Measurements from ENCODE around the gene PAQR5.

The PAQR5 gene

GRCh38 chr15:69390575-69390974 lies 91.9 kb downstream of the PAQR5 start:
- no peak overlapping the region for H3K9ac ChIP-seq (ENCODE audit: low read length)

GRCh38 chr15:69391046-69391757 lies 92.5 kb downstream of the PAQR5 start:
- H3K9ac ChIP-seq (ENCODE audit: low read length) = no peak overlapping the region
- H3K4me1 ChIP-seq (ENCODE audit: control insufficient read depth, insufficient read depth, low read length) = no peaks in the 10 kb centered on the region
- no peaks in the 10 kb centered on the region for H3K36me3 ChIP-seq (ENCODE audit: control insufficient read depth, insufficient read depth, low read length)
- H3K9me3 ChIP-seq (ENCODE audit: control insufficient read depth, low read length) = no peaks in the 10 kb centered on the region
- H3K27me3 ChIP-seq (ENCODE audit: control insufficient read depth, insufficient read depth, low read length) = peaks cover 24% of the 10 kb centered on the region
- no peak overlapping the region for H3K4me3 ChIP-seq (ENCODE audit: low read length)

More at GRCh38 chr15:69390575-69390974, 91.9 kb downstream of the PAQR5 start:
- H3K4me3 ChIP-seq (ENCODE audit: low read length) = no peak overlapping the region
- H3K4me1 ChIP-seq (ENCODE audit: control insufficient read depth, insufficient read depth, low read length) = no peaks in the 10 kb centered on the region
- no peaks in the 10 kb centered on the region for H3K9me3 ChIP-seq (ENCODE audit: control insufficient read depth, low read length)
- no peaks in the 10 kb centered on the region for H3K36me3 ChIP-seq (ENCODE audit: control insufficient read depth, insufficient read depth, low read length)
- H3K27me3 ChIP-seq (ENCODE audit: control insufficient read depth, insufficient read depth, low read length) = peaks cover 20% of the 10 kb centered on the region

GRCh38 chr15:69392352-69392751 lies 93.6 kb downstream of the PAQR5 start:
- no peak overlapping the region for H3K9ac ChIP-seq (ENCODE audit: low read length)

GRCh38 chr15:69393831-69394491 lies 95.2 kb downstream of the PAQR5 start:
- Histone ChIP-seq H3K4me3 (ENCODE audit: low read length) (no peak overlapping the region), H3K36me3 (ENCODE audit: control insufficient read depth, insufficient read depth, low read length) (no peaks in the 10 kb centered on the region), H3K4me1 (ENCODE audit: control insufficient read depth, insufficient read depth, low read length) (no peaks in the 10 kb centered on the region), H3K9me3 (ENCODE audit: control insufficient read depth, low read length) (no peaks in the 10 kb centered on the region), H3K9ac (ENCODE audit: low read length) (no peak overlapping the region), H3K27me3 (ENCODE audit: control insufficient read depth, insufficient read depth, low read length) (peaks cover 30% of the 10 kb centered on the region)

More at GRCh38 chr15:69392352-69392751, 93.6 kb downstream of the PAQR5 start:
- Histone ChIP-seq H3K4me3 (ENCODE audit: low read length) (no peak overlapping the region), H3K36me3 (ENCODE audit: control insufficient read depth, insufficient read depth, low read length) (no peaks in the 10 kb centered on the region), H3K9me3 (ENCODE audit: control insufficient read depth, low read length) (no peaks in the 10 kb centered on the region), H3K4me1 (ENCODE audit: control insufficient read depth, insufficient read depth, low read length) (no peaks in the 10 kb centered on the region), H3K27me3 (ENCODE audit: control insufficient read depth, insufficient read depth, low read length) (peaks cover 30% of the 10 kb centered on the region)

GRCh38 chr15:69394556-69395282 lies 96.0 kb downstream of the PAQR5 start:
- no peaks in the 10 kb centered on the region for H3K36me3 ChIP-seq (ENCODE audit: control insufficient read depth, insufficient read depth, low read length)
- H3K4me3 ChIP-seq (ENCODE audit: low read length) = no peak overlapping the region
- no peaks in the 10 kb centered on the region for H3K4me1 ChIP-seq (ENCODE audit: control insufficient read depth, insufficient read depth, low read length)
- H3K9ac ChIP-seq (ENCODE audit: low read length) = no peak overlapping the region
- peaks cover 30% of the 10 kb centered on the region for H3K27me3 ChIP-seq (ENCODE audit: control insufficient read depth, insufficient read depth, low read length)
- H3K9me3 ChIP-seq (ENCODE audit: control insufficient read depth, low read length) = no peaks in the 10 kb centered on the region

GRCh38 chr15:69395460-69395859 lies 96.7 kb downstream of the PAQR5 start:
- Histone ChIP-seq H3K36me3 (ENCODE audit: control insufficient read depth, insufficient read depth, low read length) (no peaks in the 10 kb centered on the region), H3K27me3 (ENCODE audit: control insufficient read depth, insufficient read depth, low read length) (peaks cover 30% of the 10 kb centered on the region), H3K9ac (ENCODE audit: low read length) (no peak overlapping the region), H3K4me1 (ENCODE audit: control insufficient read depth, insufficient read depth, low read length) (no peaks in the 10 kb centered on the region), H3K9me3 (ENCODE audit: control insufficient read depth, low read length) (no peaks in the 10 kb centered on the region), H3K4me3 (ENCODE audit: low read length) (no peak overlapping the region)

GRCh38 chr15:69395991-69396390 lies 97.3 kb downstream of the PAQR5 start:
- Histone ChIP-seq H3K9ac (ENCODE audit: low read length) (no peak overlapping the region), H3K9me3 (ENCODE audit: control insufficient read depth, low read length) (no peaks in the 10 kb centered on the region), H3K27me3 (ENCODE audit: control insufficient read depth, insufficient read depth, low read length) (peaks cover 30% of the 10 kb centered on the region), H3K36me3 (ENCODE audit: control insufficient read depth, insufficient read depth, low read length) (no peaks in the 10 kb centered on the region), H3K4me1 (ENCODE audit: control insufficient read depth, insufficient read depth, low read length) (no peaks in the 10 kb centered on the region), H3K4me3 (ENCODE audit: low read length) (no peak overlapping the region)

GRCh38 chr15:69398491-69398891 lies 99.8 kb downstream of the PAQR5 start:
- no peak overlapping the region for H3K9ac ChIP-seq (ENCODE audit: low read length)
- no peak overlapping the region for H3K4me3 ChIP-seq (ENCODE audit: low read length)
- H3K36me3 ChIP-seq (ENCODE audit: control insufficient read depth, insufficient read depth, low read length) = no peaks in the 10 kb centered on the region
- peaks cover 24% of the 10 kb centered on the region for H3K27me3 ChIP-seq (ENCODE audit: control insufficient read depth, insufficient read depth, low read length)
- no peaks in the 10 kb centered on the region for H3K9me3 ChIP-seq (ENCODE audit: control insufficient read depth, low read length)
- H3K4me1 ChIP-seq (ENCODE audit: control insufficient read depth, insufficient read depth, low read length) = no peaks in the 10 kb centered on the region

- Histone ChIP-seq H3K4me1 (ENCODE audit: control insufficient read depth, insufficient read depth, low read length) (no peaks in the 10 kb centered on the region), H3K36me3 (ENCODE audit: control insufficient read depth, insufficient read depth, low read length) (no peaks in the 10 kb centered on the region), H3K27me3 (ENCODE audit: control insufficient read depth, insufficient read depth, low read length) (peaks cover 7% of the 10 kb centered on the region), H3K9me3 (ENCODE audit: control insufficient read depth, low read length) (no peaks in the 10 kb centered on the region), H3K9ac (ENCODE audit: low read length) (no peak overlapping the region), H3K4me3 (ENCODE audit: low read length) (no peak overlapping the region)
Measured at GRCh38 chr15:69400850-69401249, 102.1 kb downstream of the PAQR5 start.

GRCh38 chr15:69402816-69403215 lies 104.1 kb downstream of the PAQR5 start:
- Histone ChIP-seq H3K4me1 (ENCODE audit: control insufficient read depth, insufficient read depth, low read length) (no peaks in the 10 kb centered on the region), H3K9ac (ENCODE audit: low read length) (no peak overlapping the region), H3K4me3 (ENCODE audit: low read length) (no peak overlapping the region), H3K36me3 (ENCODE audit: control insufficient read depth, insufficient read depth, low read length) (no peaks in the 10 kb centered on the region), H3K9me3 (ENCODE audit: control insufficient read depth, low read length) (no peaks in the 10 kb centered on the region), H3K27me3 (ENCODE audit: control insufficient read depth, insufficient read depth, low read length) (no peaks in the 10 kb centered on the region)

- H3K9ac ChIP-seq (ENCODE audit: low read length) = no peak overlapping the region
- H3K4me3 ChIP-seq (ENCODE audit: low read length) = no peak overlapping the region
- no peaks in the 10 kb centered on the region for H3K27me3 ChIP-seq (ENCODE audit: control insufficient read depth, insufficient read depth, low read length)
- no peaks in the 10 kb centered on the region for H3K36me3 ChIP-seq (ENCODE audit: control insufficient read depth, insufficient read depth, low read length)
- H3K4me1 ChIP-seq (ENCODE audit: control insufficient read depth, insufficient read depth, low read length) = no peaks in the 10 kb centered on the region
- H3K9me3 ChIP-seq (ENCODE audit: control insufficient read depth, low read length) = no peaks in the 10 kb centered on the region
Measured at GRCh38 chr15:69403594-69403993, 104.9 kb downstream of the PAQR5 start.

- H3K27me3 ChIP-seq (ENCODE audit: control insufficient read depth, insufficient read depth, low read length) = no peaks in the 10 kb centered on the region
- no peak overlapping the region for H3K9ac ChIP-seq (ENCODE audit: low read length)
- H3K4me3 ChIP-seq (ENCODE audit: low read length) = no peak overlapping the region
- no peaks in the 10 kb centered on the region for H3K4me1 ChIP-seq (ENCODE audit: control insufficient read depth, insufficient read depth, low read length)
- no peaks in the 10 kb centered on the region for H3K36me3 ChIP-seq (ENCODE audit: control insufficient read depth, insufficient read depth, low read length)
- no peaks in the 10 kb centered on the region for H3K9me3 ChIP-seq (ENCODE audit: control insufficient read depth, low read length)
Measured at GRCh38 chr15:69405110-69405509, 106.4 kb downstream of the PAQR5 start.

All from mucosa of stomach (tissue), 1 donor.